Erythroblast (primary cell): ENCODE measurements around the gene COL25A1.

ENCODE experiments used
- GATA1 ChIP-seq: IDR thresholded peaks from 2 replicates; pipeline ENCODE4 v1.6.1; 2011; ENCODE audit warnings: low read depth, mild to moderate bottlenecking, control low read depth, low read length, moderate library complexity
- POLR2A ChIP-seq: IDR thresholded peaks from 2 replicates; pipeline ENCODE4 v1.6.1; 2011; ENCODE audit warnings: mild to moderate bottlenecking, low read length

- TF ChIP-seq POLR2A (no peak), GATA1 (no peak)
Observed at GRCh38 chr4:108814326-108814725, 488.1 kb downstream of the COL25A1 start.
